ENCODE results near the gene HOXB3. TPM values are rescaled to one million over a fixed set of nuclear protein-coding genes. Genes with fewer than 3 reads are reported as not detected.

The HOXB3 gene
- total RNA-seq, 1 experiment from 2014 or later: 151 TPM

- no TSS peak for BruUV-seq (replicated peaks)
- Mint-ChIP-seq H3K9me3 (ENCODE audit: low read depth, unreplicated experiment) (no peaks in the 10 kb centered on the region), H3K27ac (ENCODE audit: unreplicated experiment) (peak overlapping the region; percentile 65), H3K4me3 (ENCODE audit: low read depth, unreplicated experiment) (peak overlapping the region; percentile 42), H3K27me3 (ENCODE audit: unreplicated experiment) (no peaks in the 10 kb centered on the region), H3K36me3 (ENCODE audit: insufficient read depth, unreplicated experiment) (peaks cover 90% of the 10 kb centered on the region), H3K4me1 (ENCODE audit: low read depth, unreplicated experiment) (peaks cover 34% of the 10 kb centered on the region)
- TF ChIP-seq CTCF (IDR thresholded peaks at IDR 0.05; ENCODE audit: unreplicated experiment): no peak
- intact Hi-C loops (cut with micrococcal nuclease; ENCODE audit: unreplicated experiment): no loop called here
- DNase-seq: no peak
- CTCF ChIA-PET: no interaction called here
These were observed 38.2 kb downstream of the HOXB3 start for GRCh38 chr17:48551596-48552465.

- peaks cover 30% of the 10 kb centered on the region for H3K4me1 Mint-ChIP-seq (ENCODE audit: low read depth, unreplicated experiment)
These were observed 38.9 kb downstream of the HOXB3 start for GRCh38 chr17:48551214-48551555.

GRCh38 chr17:48550502-48551213 lies 39.4 kb downstream of the HOXB3 start:
- Mint-ChIP-seq H3K4me3 (ENCODE audit: low read depth, unreplicated experiment) (peak overlapping the region; percentile 16), H3K4me1 (ENCODE audit: low read depth, unreplicated experiment) (peaks cover 30% of the 10 kb centered on the region), H3K27ac (ENCODE audit: unreplicated experiment) (peak overlapping the region; percentile 58)

More at GRCh38 chr17:48551214-48551555, 38.9 kb downstream of the HOXB3 start:
- Mint-ChIP-seq H3K36me3 (ENCODE audit: insufficient read depth, unreplicated experiment) (peaks cover 90% of the 10 kb centered on the region), H3K4me3 (ENCODE audit: low read depth, unreplicated experiment) (no peak overlapping the region), H3K27ac (ENCODE audit: unreplicated experiment) (no peak overlapping the region), H3K27me3 (ENCODE audit: unreplicated experiment) (no peaks in the 10 kb centered on the region), H3K9me3 (ENCODE audit: low read depth, unreplicated experiment) (no peaks in the 10 kb centered on the region)
- CTCF ChIA-PET: no interaction called here
- BruUV-seq (replicated peaks): no TSS peak
- DNase-seq: no peak
- intact Hi-C loops (cut with micrococcal nuclease; ENCODE audit: unreplicated experiment): no loop called here
- TF ChIP-seq CTCF (IDR thresholded peaks at IDR 0.05; ENCODE audit: unreplicated experiment): no peak

More at GRCh38 chr17:48550502-48551213, 39.4 kb downstream of the HOXB3 start:
- Mint-ChIP-seq H3K9me3 (ENCODE audit: low read depth, unreplicated experiment) (no peaks in the 10 kb centered on the region), H3K36me3 (ENCODE audit: insufficient read depth, unreplicated experiment) (peaks cover 87% of the 10 kb centered on the region), H3K27me3 (ENCODE audit: unreplicated experiment) (peaks cover 1% of the 10 kb centered on the region)
- no TSS peak for BruUV-seq (replicated peaks)
- TF ChIP-seq CTCF (IDR thresholded peaks at IDR 0.05; ENCODE audit: unreplicated experiment): no peak
- CTCF ChIA-PET: no interaction called here
- intact Hi-C loops (cut with micrococcal nuclease; ENCODE audit: unreplicated experiment): no loop called here
- no peak for DNase-seq

Measured in Calu3 (cell line).